Left ventricle myocardium inferior (tissue), 1 donor: ENCODE data around the gene OR7G2. TPM values are rescaled to one million over a fixed set of nuclear protein-coding genes. Genes with fewer than 3 reads are reported as not detected.
A peak's percentile ranks its signal among the peaks of the same experiment; 100 is the strongest.
"Not testable (repeated sequence)": the region's sequence is repeated elsewhere in the genome, so short reads cannot be mapped to it uniquely, and the experiment has no call there.

Source experiments
- DNase-seq: peaks from one replicate; pipeline ENCODE4 v3.0.0-alpha.2; 2020
- H3K27ac ChIP-seq: fragments of 200-600 bp; replicated peaks from 2 replicates; pipeline ENCODE4 v1.8.0; 2021
- H3K27me3 ChIP-seq: fragments of 200-600 bp; 2 replicates; pipeline ENCODE4 v1.8.0; 2021; ENCODE audit warnings: low read depth
- H3K36me3 ChIP-seq: fragments of 200-600 bp; 2 replicates; pipeline ENCODE4 v1.8.0; 2021
- H3K4me1 ChIP-seq: fragments of 200-600 bp; 2 replicates; pipeline ENCODE4 v1.8.0; 2021
- H3K4me3 ChIP-seq: fragments of 200-600 bp; 2 replicates; pipeline ENCODE4 v1.8.0; 2021; ENCODE audit warnings: mild to moderate bottlenecking, moderate library complexity
- H3K9me3 ChIP-seq: fragments of 200-600 bp; replicated peaks from 2 replicates; pipeline ENCODE4 v1.8.0; 2021
- intact Hi-C: fragments of 100-400 bp; cut with micrococcal nuclease; formaldehyde crosslinking; loops from one replicate; pipeline ENCODE4 v1.11.0; 2022
- total RNA-seq: library from RNA; stranded (reverse); fragmentation: NEBNext Ultra II Directional; extraction: Animal tissue kit (Norgen Biotek cat#: 25700); gene quantifications from one replicate; pipeline ENCODE4 v1.2.1, GENCODE V29; 2021
- TF ChIP-seq, protein P1 (sequence below): fragments of 200-600 bp; IDR thresholded peaks from 2 replicates; pipeline ENCODE4 v1.8.0; 2021; ENCODE audit warnings: antibody characterized with exemption, mild to moderate bottlenecking, borderline replicate concordance
- donor health status: DM: no; HTN: yes; CAD: no; lungs with severe emphysema.

OR7G2 gene
- total RNA-seq, 1 donor from 2014 or later, result not detected

DNA sequence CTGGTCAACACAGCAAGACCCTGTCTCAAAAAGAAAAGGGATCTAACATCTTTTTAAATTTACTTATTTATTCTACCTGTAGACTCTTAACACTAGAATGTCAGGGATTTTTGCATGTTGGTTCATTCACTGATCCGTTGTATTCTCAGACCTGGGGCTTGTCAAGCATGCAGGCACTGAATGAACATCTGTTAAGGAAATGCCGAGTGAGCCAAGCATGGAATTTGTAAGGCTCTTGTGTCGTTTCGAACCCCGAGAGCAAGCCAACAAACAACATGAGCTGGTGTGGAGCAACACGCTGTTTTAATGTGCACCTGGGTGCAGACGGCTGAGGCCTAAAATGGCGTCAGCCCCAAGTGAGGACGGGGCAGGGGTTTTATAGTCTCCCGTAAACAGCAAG lies 30.4 kb downstream of the OR7G2 start:
- Histone ChIP-seq H3K4me3 (no peak overlapping the region), H3K9me3 (no peaks in the 10 kb centered on the region), H3K4me1 (peaks cover 10% of the 10 kb centered on the region), H3K27ac (no peak overlapping the region), H3K36me3 (no peaks in the 10 kb centered on the region), H3K27me3 (peaks cover 7% of the 10 kb centered on the region)
- TF ChIP-seq, protein P1, sequence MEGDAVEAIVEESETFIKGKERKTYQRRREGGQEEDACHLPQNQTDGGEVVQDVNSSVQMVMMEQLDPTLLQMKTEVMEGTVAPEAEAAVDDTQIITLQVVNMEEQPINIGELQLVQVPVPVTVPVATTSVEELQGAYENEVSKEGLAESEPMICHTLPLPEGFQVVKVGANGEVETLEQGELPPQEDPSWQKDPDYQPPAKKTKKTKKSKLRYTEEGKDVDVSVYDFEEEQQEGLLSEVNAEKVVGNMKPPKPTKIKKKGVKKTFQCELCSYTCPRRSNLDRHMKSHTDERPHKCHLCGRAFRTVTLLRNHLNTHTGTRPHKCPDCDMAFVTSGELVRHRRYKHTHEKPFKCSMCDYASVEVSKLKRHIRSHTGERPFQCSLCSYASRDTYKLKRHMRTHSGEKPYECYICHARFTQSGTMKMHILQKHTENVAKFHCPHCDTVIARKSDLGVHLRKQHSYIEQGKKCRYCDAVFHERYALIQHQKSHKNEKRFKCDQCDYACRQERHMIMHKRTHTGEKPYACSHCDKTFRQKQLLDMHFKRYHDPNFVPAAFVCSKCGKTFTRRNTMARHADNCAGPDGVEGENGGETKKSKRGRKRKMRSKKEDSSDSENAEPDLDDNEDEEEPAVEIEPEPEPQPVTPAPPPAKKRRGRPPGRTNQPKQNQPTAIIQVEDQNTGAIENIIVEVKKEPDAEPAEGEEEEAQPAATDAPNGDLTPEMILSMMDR, result no peak
- intact Hi-C loops, result loop anchor here (5.0 kb wide), 1 partner anchor 420 kb away; no protein-coding TSS in a partner anchor
- DNase-seq, result no peak

GRCh38 chr19:9075064-9075949 lies 32.0 kb downstream of the OR7G2 start:
- Histone ChIP-seq H3K9me3 (no peaks in the 10 kb centered on the region), H3K27ac (no peak overlapping the region), H3K4me1 (peaks cover 10% of the 10 kb centered on the region), H3K36me3 (no peaks in the 10 kb centered on the region), H3K27me3 (no peaks in the 10 kb centered on the region), H3K4me3 (no peak overlapping the region)
- DNase-seq, result peak; percentile 33
- TF ChIP-seq, protein P1, result no peak
- intact Hi-C loops, result loop anchor here (5.0 kb wide), 1 partner anchor 418 kb away; no protein-coding TSS in a partner anchor

DNA sequence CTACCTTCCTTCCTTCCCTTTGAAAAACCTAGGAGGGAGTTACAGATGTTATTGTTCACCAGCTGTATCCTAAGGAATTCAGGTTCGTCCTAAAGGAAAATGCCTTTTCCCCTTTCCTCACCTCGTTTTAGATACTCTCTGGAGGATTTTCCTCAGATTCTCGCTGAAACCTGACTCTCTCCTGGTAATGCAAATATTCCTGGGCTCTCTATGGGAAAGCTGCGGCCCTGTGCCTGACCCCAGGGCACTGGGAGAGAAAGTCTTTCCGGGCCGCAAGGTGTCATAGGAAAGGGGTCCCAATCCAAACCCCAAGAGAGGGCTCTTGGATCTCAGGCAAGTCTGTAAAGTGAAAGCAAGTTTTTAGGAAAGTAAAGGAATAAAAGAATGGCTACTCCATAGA lies 33.5 kb downstream of the OR7G2 start:
- Histone ChIP-seq H3K36me3 (no peaks in the 10 kb centered on the region), H3K4me3 (no peak overlapping the region), H3K27me3 (no peaks in the 10 kb centered on the region), H3K9me3 (no peaks in the 10 kb centered on the region), H3K27ac (no peak overlapping the region), H3K4me1 (peaks cover 10% of the 10 kb centered on the region)
- no peak for DNase-seq
- TF ChIP-seq, protein P1, result no peak
- intact Hi-C loops, result no loop called here

DNA sequence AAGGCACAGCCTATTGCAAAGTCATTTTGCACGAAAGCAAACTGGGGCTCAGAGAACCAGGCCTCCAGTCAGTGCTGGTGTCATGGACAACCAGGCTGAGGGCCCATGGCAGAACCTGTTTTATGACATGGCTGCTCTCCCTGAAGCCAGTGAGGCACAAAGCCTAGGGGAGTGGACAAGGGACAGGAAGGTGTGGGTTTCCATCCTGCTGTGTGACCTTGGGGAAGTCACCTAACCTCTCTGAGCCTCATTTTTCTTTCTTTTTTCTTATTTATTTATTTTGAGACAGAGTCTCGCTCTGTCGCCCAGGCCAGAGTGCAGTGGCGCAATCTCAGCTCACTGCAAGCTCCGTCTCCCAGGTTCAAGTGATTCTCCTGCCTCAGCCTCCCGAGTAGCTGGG lies 35.6 kb downstream of the OR7G2 start:
- H3K4me1 ChIP-seq, result peaks cover 10% of the 10 kb centered on the region
- H3K9me3 ChIP-seq, H3K27ac ChIP-seq, H3K4me3 ChIP-seq, H3K36me3 ChIP-seq, intact Hi-C loops, H3K27me3 ChIP-seq, DNase-seq: not testable (repeated sequence)

DNA sequence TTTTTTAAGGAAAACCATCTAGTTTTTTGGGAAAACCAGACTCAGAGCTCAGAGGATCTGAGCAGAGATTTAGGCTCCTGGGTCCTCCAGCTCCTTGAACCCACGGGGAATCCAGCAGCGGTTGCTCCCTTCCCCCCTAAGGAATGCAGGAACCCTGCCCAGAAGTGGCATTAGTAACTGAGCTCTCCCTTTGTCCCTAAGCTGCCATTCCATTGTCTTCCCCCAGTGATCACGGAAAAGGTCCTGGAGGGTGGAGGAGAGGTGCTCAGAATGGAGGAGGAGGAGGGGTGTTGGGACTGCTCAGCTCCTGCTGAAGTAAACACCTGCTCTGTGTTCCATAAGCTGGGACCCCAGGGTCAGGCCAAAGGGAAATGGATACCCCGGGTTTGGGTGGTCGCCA lies 37.2 kb downstream of the OR7G2 start:
- intact Hi-C loops, result no loop called here
- TF ChIP-seq, protein P1, result no peak
- Histone ChIP-seq H3K4me1 (peaks cover 3% of the 10 kb centered on the region), H3K27ac (no peak overlapping the region), H3K4me3 (no peak overlapping the region), H3K27me3 (no peaks in the 10 kb centered on the region), H3K36me3 (no peaks in the 10 kb centered on the region), H3K9me3 (no peaks in the 10 kb centered on the region)
- DNase-seq, result no peak

GRCh38 chr19:9065457-9066014 lies 41.7 kb downstream of the OR7G2 start:
- Histone ChIP-seq H3K4me3 (no peak overlapping the region), H3K27ac (no peak overlapping the region), H3K36me3 (no peaks in the 10 kb centered on the region), H3K4me1 (no peaks in the 10 kb centered on the region), H3K9me3 (no peaks in the 10 kb centered on the region), H3K27me3 (no peaks in the 10 kb centered on the region)
- intact Hi-C loops, result no loop called here
- TF ChIP-seq, protein P1, result no peak
- DNase-seq, result no peak
